Muscle of back (tissue), 11 donors: ENCODE measurements around the gene ARMC5. TPM values are rescaled to one million over a fixed set of nuclear protein-coding genes. Genes with fewer than 3 reads are reported as not detected.
A peak's percentile ranks its signal among the peaks of the same experiment; 100 is the strongest.
"Not testable (repeated sequence)": the region's sequence is repeated elsewhere in the genome, so short reads cannot be mapped to it uniquely, and the experiment has no call there.

Experiments used
- DNase-seq, 3 donors: peaks; one replicate each; pipeline versions ENCODE4 v3.0.0 to v3.0.0-alpha.2; 2013
- polyA plus RNA-seq, 10 donors: library from polyadenylated mRNA; unstranded; fragments of 120-200 nt; gene quantifications; one replicate each; pipeline ENCODE4 v1.2.1, GENCODE V29; 2013; ENCODE audit not compliant: insufficient read length in 10 of 10

Gene ARMC5
- polyA plus RNA-seq, 10 donors: 5.2 to 9.0 (median 7.5) TPM

GRCh38 chr16:31430380-31431052 lies 28.8 kb upstream of the ARMC5 start:
- DNase-seq: no peak

GRCh38 chr16:31435341-31436220 lies 23.7 kb upstream of the ARMC5 start:
- no peak for DNase-seq

- no peak for DNase-seq
Observed at GRCh38 chr16:31436221-31437045, 22.9 kb upstream of the ARMC5 start.

GRCh38 chr16:31438414-31438813 lies 20.9 kb upstream of the ARMC5 start:
- no peak for DNase-seq

DNA sequence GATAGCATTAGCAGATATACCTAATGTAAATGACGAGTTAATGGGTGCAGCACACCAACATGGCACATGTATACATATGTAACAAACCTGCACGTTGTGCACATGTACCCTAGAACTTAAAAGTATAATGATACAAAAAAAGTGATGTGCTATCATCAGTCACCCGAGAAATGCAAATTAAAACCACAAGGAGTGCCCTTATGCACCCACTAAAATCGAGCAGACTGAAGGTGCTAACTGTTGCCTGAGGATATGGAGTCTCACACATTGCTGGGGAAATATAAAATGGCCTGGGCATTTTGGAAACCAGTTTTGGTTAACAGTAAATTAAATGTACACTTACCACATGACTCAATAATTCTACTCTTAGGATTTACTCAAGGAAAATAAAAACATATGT lies 20.3 kb upstream of the ARMC5 start:
- not testable (repeated sequence) for DNase-seq

DNA sequence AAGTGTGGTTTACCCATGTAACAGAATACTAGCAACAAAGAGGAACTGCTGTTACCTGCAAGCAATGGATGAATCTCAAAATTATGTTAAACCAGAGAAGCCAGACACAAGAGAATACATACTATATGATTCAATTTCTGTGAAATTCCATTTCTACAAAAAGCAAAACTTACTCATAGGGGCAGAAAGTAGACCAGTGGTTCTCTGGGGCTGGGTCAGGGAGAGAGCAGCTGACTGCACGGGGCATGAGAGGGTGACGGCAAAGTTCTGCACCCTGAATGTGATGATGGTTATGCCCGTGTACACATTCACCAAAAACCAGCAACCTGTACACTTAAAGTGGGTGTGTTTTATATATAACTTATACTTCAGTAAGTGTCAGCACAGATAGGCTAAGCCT lies 19.8 kb upstream of the ARMC5 start:
- no peak for DNase-seq

GRCh38 chr16:31440516-31441184 lies 18.7 kb upstream of the ARMC5 start:
- no peak for DNase-seq

GRCh38 chr16:31441956-31442355 lies 17.3 kb upstream of the ARMC5 start:
- DNase-seq: no peak

- DNase-seq: not testable (repeated sequence)
Observed at GRCh38 chr16:31445931-31446330, 13.4 kb upstream of the ARMC5 start.

- DNase-seq: no peak
Observed at GRCh38 chr16:31451201-31451600, 8.1 kb upstream of the ARMC5 start.

DNA sequence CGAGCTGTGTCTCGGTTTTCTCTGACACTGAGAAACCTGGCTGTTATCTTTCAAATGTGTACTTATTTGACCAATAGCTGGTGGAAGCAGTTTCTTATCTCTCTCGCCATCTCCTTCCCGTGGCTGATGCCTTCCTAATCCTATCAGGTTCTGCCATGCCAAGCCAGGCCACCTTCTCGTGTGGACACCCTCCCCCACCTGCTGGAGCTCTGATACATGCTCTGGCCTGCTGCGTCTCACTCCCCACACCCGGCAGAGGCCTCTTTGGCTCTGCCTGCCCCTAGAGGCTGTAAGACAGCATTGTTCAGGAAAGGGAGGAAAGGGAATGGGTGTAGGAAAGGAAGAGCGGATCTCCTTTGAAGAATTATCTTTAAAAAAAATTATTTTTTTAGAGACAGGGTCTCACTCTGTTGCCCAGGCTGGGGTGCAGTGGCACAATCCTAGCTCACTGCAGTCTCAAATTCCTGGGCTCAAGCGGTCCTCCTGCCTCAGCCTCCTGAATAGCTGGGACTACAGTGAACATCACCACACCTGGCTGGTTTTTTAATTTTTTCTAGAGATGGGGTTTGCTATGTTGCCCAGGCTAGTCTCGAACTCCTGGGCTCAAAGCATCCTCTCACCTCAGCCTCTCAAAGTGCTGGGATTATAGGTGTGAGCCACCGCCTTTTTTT lies 7.5 kb upstream of the ARMC5 start:
- peak in 1 of 3 donors; percentile 57 for DNase-seq

- peak in 1 of 3 donors; percentile 67 for DNase-seq
Observed at GRCh38 chr16:31452631-31453106, 6.6 kb upstream of the ARMC5 start.

- peak in 1 of 3 donors; percentile 67 for DNase-seq
Observed at GRCh38 chr16:31453255-31454204, 5.8 kb upstream of the ARMC5 start.

- DNase-seq: no peak
Observed at GRCh38 chr16:31455601-31456314, 3.5 kb upstream of the ARMC5 start.

DNA sequence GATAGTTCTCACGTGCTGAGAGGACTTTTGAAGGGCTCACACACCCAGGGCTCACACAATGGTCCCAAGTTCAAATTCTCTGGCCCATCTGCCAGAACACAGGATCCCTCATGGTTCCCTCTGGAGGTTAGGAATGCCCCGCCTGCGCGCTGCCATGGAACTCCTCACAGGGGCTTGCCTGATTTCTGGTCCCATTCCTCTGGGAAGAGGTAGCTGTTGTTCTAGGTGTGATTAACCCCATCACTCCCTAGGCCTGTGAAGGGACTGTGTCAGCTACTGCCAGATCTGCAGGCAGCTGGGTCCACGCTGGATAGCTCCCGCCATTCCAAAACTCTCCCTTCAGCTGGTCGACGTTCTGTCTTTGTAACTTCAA lies 2.3 kb upstream of the ARMC5 start:
- DNase-seq: no peak

GRCh38 chr16:31458073-31458843 lies 1.0 kb upstream of the ARMC5 start:
- no peak for DNase-seq

GRCh38 chr16:31459687-31460581 lies 633 bp downstream of the ARMC5 start:
- DNase-seq: peak; percentile 100
